ENCODE measurements around the gene TM9SF1.

TM9SF1 gene

DNA sequence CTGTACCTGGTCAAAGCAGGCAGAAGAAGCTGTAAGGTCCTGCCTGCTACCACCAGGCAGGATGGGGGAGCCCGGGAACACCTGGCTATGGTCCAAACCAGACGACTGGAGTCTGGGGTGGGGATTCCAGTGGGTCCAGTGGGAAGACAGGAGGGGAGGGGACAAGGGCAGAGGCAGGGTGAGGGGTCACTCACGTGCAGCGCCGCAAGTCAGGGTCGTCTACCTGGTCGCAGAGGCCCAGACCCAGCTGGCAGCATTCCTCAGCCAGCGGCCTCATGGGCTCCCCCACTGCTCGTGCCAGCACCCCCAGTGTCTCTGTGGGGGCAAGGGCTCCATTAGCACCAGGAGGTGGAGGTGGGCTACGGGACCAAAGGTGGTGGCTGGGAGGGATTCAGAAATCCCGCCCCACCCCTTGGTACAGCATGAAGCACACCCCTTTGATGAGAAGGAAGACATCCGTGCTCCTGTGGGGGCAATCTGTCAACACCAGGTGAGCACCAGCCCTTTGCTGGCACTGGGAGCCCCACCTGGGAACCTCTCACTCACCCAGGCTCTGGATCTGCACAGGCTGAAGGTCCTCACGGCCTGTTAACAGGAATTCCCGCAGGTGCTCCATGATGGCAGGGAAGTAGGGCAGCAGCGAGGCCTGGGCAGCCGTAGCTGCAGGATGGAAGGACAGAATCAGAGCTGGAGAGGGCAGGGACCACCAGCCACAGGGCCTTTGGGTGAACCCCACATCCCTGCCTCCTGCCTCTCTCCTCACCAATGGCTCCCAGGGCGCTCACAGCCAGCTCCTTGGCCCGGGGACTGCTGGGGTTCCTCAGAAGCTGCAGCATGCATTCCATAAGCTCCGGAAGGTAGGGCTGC, 10.9 kb downstream of the TM9SF1 start:
- no peak for ATAC-seq
- TF ChIP-seq TSHZ2 (CRISPR knock-in tag; IDR thresholded peaks at IDR 0.05): no peak
- TF ChIP-seq ISL1 (CRISPR knock-in tag; IDR thresholded peaks at IDR 0.05): no peak

GRCh38 chr14:24183014-24183481, 12.2 kb downstream of the TM9SF1 start:
- ATAC-seq: no peak
- TF ChIP-seq PATZ1 (CRISPR knock-in tag; IDR thresholded peaks at IDR 0.05; ENCODE audit: borderline replicate concordance) (no peak), RARB (CRISPR knock-in tag; IDR thresholded peaks at IDR 0.05) (no peak), CSDC2 (CRISPR knock-in tag; IDR thresholded peaks at IDR 0.05) (no peak), ZNF70 (CRISPR knock-in tag; IDR thresholded peaks at IDR 0.05) (no peak)

DNA sequence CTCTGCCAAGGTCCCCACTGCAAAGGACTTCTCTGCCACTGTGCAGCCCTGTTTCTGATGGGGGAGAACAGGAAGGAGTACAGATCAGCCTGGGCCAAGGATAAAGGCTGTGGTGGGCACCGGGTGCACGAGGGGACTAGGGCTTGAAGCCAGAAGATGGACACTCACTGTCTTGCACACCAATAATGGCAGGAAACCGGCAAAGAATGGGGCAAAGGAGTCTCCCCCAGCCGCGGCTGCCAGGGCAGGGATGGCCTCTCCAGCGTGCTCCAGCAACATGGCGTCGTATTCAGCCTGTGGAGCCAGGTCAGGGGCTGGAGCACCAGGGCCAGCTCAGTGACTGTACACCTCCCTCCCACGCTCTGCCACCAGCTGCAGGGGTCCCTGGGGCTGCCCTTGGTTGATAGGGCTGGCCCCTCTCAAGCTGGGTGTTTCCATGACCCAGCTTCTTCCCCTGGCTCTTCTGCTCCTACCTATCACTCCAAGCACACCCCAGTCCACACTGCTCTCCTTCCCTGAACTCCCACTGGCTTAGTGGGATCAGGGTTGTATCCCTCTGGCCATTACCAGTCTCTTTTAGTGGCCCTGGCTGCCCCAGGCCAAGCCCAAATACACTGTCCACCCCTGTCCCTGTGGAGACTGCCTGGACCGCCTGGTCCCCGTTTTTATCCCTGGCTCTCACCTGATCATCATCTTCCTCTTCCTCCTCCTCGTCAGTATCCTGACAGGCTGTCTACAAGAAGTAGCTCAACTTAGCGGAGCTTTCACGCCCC, 12.9 kb downstream of the TM9SF1 start:
- ATAC-seq: no peak
- TF ChIP-seq TCF4 (CRISPR knock-in tag; IDR thresholded peaks at IDR 0.05; ENCODE audit: borderline replicate concordance) (no peak), BACH2 (CRISPR knock-in tag; IDR thresholded peaks at IDR 0.05; ENCODE audit: borderline replicate concordance) (no peak), RARB (CRISPR knock-in tag; IDR thresholded peaks at IDR 0.05) (no peak), ZNF565 (CRISPR knock-in tag; conservative IDR thresholded peaks at IDR 0.05; ENCODE audit: low read depth) (no peak), ZC3H10 (CRISPR knock-in tag; IDR thresholded peaks at IDR 0.05) (no peak), SNAI2 (CRISPR knock-in tag; IDR thresholded peaks at IDR 0.05) (no peak), CSDC2 (CRISPR knock-in tag; IDR thresholded peaks at IDR 0.05) (no peak)

DNA sequence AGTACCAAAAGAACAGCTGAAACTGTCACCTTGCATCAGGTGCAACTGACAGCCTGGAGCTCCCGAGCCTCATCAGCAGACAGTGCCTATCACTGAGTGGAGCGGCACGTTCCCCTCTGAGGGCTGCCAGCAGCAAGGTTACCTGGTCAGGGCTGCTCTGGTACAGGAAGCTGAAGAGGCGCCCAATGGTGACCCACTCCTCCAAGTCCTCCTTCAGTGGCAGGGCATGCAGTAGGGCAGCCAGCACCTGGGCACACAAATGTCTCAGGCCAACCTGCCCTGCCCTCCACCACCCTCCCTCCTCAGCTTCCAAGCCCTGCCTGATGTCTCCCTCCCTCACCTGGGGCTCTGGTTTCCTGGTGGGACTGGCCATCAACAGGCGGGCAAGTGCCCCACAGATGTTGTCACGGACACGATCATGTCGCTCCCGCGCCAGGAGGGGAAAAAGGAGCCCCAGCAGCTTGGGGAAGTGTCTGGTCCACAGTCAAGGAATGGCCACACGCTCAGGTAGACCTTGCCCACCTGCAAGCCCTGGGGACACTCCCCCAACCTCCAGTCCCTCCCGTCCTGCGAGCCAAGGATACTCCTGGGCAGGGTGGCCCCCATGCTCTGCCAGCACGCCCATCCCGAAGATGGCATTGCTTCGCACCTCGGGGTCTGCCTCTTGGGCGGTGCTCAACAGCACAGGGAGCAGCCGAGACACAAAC, 13.7 kb downstream of the TM9SF1 start:
- ATAC-seq: no peak
- TF ChIP-seq CSRNP3 (CRISPR knock-in tag; IDR thresholded peaks at IDR 0.05) (no peak), ZNF8 (CRISPR knock-in tag; IDR thresholded peaks at IDR 0.05) (no peak), ESRRG (CRISPR knock-in tag; IDR thresholded peaks at IDR 0.05) (no peak), TOX (CRISPR knock-in tag; IDR thresholded peaks at IDR 0.05; ENCODE audit: borderline replicate concordance) (no peak), ZFP3 (CRISPR knock-in tag; IDR thresholded peaks at IDR 0.05) (no peak), OSR1 (CRISPR knock-in tag; IDR thresholded peaks at IDR 0.05) (no peak), ZFP30 (CRISPR knock-in tag; IDR thresholded peaks at IDR 0.05) (no peak), PPARA (CRISPR knock-in tag; IDR thresholded peaks at IDR 0.05; ENCODE audit: borderline replicate concordance) (no peak), TCF4 (CRISPR knock-in tag; IDR thresholded peaks at IDR 0.05; ENCODE audit: borderline replicate concordance) (no peak), ISL1 (CRISPR knock-in tag; IDR thresholded peaks at IDR 0.05) (no peak), CSDC2 (CRISPR knock-in tag; IDR thresholded peaks at IDR 0.05) (no peak), POU6F1 (CRISPR knock-in tag; IDR thresholded peaks at IDR 0.05; ENCODE audit: borderline replicate concordance, low read depth) (no peak)
- TF ChIP-seq, protein P1, sequence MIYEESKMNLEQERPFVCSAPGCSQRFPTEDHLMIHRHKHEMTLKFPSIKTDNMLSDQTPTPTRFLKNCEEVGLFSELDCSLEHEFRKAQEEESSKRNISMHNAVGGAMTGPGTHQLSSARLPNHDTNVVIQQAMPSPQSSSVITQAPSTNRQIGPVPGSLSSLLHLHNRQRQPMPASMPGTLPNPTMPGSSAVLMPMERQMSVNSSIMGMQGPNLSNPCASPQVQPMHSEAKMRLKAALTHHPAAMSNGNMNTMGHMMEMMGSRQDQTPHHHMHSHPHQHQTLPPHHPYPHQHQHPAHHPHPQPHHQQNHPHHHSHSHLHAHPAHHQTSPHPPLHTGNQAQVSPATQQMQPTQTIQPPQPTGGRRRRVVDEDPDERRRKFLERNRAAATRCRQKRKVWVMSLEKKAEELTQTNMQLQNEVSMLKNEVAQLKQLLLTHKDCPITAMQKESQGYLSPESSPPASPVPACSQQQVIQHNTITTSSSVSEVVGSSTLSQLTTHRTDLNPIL (CRISPR knock-in tag; IDR thresholded peaks at IDR 0.05; ENCODE audit: low read depth): no peak
